Esophagus squamous epithelium (tissue), 4 donors: ENCODE results near the gene MGST2.

ENCODE experiments used
- POLR2A ChIP-seq, 4 donors: fragments of 450-650 bp; IDR thresholded peaks; one replicate each; pipeline ENCODE4 v1.6.1; 2017; ENCODE audit warnings: antibody characterized with exemption in 4 of 4, mild to moderate bottlenecking in 4 of 4, moderate library complexity in 3 of 4
- TF ChIP-seq, protein P1 (sequence below), 6 experiments: fragments of 450-650 bp in 4 of 6; fragments of 200-600 bp in 2 of 6; sonication (generic) in 2 of 6; IDR thresholded peaks; one replicate each; pipeline ENCODE4 v1.5.1; 2016 to 2019; ENCODE audit warnings: antibody characterized with exemption in 6 of 6, mild to moderate bottlenecking in 4 of 6, moderate library complexity in 4 of 6

DNA sequence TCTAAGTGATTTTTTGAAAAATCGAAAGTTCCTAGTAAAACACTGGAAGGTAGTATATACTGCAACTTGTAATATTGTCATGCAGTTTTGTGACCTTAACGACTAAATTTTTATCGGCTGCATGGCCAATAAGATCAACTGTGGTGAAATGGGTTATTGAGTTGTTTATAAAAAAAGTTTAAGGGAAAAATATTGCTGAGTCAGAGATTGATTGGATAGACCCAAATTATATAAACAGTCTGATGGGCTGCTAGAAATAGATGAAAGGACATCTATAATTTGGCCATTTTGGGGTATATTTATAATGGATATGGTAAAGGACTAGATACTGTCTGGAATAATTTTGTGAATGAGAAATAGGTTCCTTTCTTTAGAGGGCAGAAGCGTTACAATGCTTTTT lies 56.2 kb downstream of the MGST2 start:
- TF ChIP-seq, protein P1, sequence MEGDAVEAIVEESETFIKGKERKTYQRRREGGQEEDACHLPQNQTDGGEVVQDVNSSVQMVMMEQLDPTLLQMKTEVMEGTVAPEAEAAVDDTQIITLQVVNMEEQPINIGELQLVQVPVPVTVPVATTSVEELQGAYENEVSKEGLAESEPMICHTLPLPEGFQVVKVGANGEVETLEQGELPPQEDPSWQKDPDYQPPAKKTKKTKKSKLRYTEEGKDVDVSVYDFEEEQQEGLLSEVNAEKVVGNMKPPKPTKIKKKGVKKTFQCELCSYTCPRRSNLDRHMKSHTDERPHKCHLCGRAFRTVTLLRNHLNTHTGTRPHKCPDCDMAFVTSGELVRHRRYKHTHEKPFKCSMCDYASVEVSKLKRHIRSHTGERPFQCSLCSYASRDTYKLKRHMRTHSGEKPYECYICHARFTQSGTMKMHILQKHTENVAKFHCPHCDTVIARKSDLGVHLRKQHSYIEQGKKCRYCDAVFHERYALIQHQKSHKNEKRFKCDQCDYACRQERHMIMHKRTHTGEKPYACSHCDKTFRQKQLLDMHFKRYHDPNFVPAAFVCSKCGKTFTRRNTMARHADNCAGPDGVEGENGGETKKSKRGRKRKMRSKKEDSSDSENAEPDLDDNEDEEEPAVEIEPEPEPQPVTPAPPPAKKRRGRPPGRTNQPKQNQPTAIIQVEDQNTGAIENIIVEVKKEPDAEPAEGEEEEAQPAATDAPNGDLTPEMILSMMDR (IDR thresholded peaks at IDR 0.05): no peak
- no peak for TF ChIP-seq POLR2A (IDR thresholded peaks at IDR 0.05)
